GM21717 (cell line): ENCODE data around the gene MSANTD3.

Source experiments
- ATAC-seq: cut with Tn5 transposase; IDR thresholded peaks from one replicate; pipeline ENCODE4 v1.9.1; 2021; ENCODE audit warnings: mild to moderate bottlenecking, moderate library complexity; ENCODE audit not compliant: unreplicated experiment

The MSANTD3 gene

GRCh38 chr9:100465274-100465673 lies 38.3 kb downstream of the MSANTD3 start:
- ATAC-seq: no peak

DNA sequence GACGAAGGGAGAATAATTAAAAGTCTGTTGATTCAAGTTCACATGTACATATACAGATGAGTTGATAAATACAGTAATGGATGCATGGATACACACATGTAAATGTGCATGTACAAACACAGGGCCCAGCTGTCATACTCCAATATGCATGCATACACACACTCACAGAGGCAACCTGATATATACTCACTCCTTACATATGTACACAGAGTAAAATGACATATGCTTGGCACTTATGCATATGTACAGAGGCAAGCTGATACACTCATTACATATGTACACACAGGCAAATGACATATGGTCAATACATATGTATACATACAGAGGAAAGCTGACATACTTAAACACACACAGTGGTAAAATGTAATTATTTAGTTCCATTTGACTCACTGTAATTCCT lies 38.8 kb downstream of the MSANTD3 start:
- no peak for ATAC-seq

GRCh38 chr9:100466171-100466828 lies 39.4 kb downstream of the MSANTD3 start:
- no peak for ATAC-seq

DNA sequence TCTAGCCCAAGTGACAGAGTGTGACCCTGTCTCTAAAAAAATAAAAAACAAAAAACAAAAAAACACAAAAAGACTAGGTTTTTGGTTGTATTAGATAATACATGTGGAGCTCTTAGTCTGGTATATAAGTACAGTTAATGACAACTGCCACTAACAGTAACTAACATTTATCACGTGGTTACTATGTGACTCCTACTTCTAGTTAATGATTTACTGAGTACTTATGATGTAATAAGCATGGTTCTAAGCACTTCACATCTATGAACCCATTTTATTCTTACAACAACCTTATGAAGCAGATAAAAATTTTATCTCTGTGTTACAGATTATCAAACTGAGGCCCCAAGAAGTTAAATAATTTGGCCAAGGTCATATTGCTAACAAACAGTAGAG lies 39.9 kb downstream of the MSANTD3 start:
- no peak for ATAC-seq

DNA sequence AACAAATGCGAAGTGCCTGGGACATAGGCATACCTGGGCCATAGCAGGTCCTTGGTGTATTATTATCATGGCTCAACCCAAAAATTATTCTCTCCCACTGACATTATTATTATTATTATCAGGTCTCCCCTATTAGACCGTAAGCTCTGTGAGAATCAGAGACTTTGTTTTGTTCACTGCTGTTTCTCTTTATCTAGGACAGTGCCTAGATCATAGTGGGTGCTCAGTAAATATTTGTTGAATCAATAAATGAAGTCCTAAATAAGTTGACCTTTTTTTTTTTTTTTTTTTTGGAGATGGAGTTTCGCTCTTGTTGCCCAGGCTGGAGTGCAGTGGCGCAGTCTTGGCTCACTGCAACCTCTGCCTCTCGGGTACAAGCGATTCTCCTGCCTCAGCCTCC lies 41.1 kb downstream of the MSANTD3 start:
- no peak for ATAC-seq

- ATAC-seq: no peak
Observed at GRCh38 chr9:100472268-100472667, 45.3 kb downstream of the MSANTD3 start.

GRCh38 chr9:100472788-100473275 lies 45.9 kb downstream of the MSANTD3 start, which contains the start of gene TMEFF1:
Gene TMEFF1 (plus strand): TSS chr9:100473149. CDS start chr9:100473545, 396 bp downstream.
- no peak for ATAC-seq

DNA sequence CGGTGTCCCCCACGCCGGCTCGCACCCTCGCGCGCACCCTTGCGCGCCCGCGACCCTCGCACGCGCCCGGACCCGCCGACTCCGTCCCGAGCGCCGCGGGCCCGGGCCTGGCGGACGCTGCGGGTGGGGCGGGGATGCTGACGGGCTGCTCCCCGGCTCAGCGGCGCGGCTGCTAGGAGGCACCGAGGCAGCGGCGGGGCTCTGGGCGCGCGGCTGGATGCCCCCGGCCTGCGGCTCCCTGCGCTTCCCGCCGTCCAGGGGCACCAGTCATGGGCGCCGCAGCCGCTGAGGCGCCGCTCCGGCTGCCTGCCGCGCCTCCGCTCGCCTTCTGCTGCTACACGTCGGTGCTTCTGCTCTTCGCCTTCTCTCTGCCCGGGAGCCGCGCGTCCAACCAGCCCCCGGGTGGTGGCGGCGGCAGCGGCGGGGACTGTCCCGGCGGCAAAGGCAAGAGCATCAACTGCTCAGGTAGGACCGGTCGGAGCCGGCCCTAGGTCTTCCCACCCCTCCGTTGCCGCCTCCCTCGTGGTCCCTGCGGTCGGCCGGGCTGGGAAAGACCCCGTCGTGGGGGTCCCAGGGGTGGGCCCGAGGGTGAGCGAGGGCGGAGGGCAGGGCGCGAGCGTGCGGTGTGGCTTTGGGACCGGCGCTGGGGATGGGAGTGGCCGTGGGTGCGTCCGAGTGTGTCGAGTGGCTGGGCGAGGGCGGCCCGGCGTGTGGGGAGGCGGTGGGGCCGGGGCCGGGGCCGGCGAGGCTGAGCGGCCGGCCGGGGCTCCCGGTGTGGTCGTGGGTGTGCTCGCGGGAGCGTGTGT lies 46.5 kb downstream of the MSANTD3 start:
- ATAC-seq: peak; percentile 66

- ATAC-seq: no peak
Observed at GRCh38 chr9:100474082-100474923, 47.4 kb downstream of the MSANTD3 start.

- no peak for ATAC-seq
Observed at GRCh38 chr9:100474924-100475276, 48.0 kb downstream of the MSANTD3 start.

DNA sequence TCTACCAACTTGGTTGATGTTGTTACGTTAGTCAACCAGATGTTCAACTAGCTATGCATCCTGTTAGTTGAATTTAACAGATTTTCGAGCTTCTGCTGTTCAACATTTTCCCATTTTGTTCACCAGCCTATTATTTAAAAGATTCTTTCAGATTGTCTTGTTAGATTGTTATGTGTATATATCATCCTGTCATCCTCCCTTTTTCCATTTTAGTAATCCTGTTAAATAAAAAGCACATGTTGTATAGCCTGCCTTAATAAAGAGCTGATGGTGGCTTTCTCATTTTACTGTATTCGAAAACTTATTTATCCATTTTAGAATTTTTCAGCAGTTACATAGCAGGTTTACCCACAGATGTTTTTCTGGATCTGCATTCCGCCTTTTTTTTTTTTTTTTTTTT lies 50.3 kb downstream of the MSANTD3 start:
- ATAC-seq: no peak

DNA sequence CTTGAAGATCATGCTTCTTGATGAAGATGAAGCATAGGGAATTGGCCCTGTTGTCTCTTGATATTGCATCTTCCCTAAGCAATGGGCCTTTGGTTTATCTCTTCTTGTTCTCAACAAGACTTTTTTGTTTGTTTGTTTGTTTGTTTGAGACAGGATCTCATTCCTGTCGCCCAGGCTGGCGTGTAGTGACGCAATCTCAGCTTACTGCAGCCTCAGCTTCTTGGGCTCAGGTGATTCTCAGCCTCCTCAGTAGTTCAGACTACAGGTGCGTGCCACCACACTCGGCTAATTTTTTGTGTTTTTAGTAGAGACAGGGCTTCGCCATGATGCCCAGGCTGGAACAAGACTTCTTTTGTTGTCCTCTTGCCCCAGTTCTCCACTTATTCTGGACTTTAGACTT lies 51.2 kb downstream of the MSANTD3 start:
- no peak for ATAC-seq

DNA sequence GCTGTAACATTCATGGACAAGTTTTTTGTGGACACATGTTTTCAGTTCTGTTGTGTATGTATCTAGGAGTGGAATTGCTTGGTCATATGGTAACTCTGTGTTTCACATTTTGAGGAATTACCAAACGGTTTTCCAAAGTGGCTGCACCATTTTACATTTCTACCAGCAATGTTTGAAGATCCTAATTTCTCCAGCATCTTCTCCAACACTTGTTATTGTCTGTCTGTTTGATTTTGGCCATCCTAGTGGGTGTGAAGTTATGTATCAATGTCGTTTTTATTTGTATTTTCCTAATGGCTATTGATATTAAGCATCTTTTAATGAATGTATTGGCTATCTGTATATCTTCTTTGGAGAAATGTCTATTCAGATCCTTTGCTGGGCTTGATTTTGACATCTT lies 52.9 kb downstream of the MSANTD3 start:
- ATAC-seq: no peak

- ATAC-seq: no peak
Observed at GRCh38 chr9:100485196-100485595, 58.3 kb downstream of the MSANTD3 start.

- ATAC-seq: no peak
Observed at GRCh38 chr9:100486479-100487176, 59.7 kb downstream of the MSANTD3 start.

DNA sequence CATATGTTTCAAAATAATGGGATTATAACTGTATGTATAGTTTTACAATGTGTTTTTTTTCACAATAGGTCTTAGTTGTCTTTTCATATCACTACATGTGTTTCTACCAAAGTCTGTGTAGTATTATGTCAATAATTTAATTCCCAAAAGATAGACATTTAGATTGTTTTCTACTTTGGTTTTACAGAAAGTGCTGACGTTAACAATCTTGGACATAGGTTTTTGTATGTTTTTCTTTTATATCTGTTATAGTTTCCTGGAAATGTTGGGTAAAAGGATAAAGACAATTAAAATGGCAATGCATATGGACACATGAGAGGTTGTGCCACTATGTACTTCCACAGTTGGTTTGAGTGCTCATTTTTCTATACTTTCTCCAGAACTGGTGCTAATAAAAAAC lies 61.2 kb downstream of the MSANTD3 start:
- ATAC-seq: no peak

GRCh38 chr9:100489836-100490235 lies 62.9 kb downstream of the MSANTD3 start:
- ATAC-seq: no peak

DNA sequence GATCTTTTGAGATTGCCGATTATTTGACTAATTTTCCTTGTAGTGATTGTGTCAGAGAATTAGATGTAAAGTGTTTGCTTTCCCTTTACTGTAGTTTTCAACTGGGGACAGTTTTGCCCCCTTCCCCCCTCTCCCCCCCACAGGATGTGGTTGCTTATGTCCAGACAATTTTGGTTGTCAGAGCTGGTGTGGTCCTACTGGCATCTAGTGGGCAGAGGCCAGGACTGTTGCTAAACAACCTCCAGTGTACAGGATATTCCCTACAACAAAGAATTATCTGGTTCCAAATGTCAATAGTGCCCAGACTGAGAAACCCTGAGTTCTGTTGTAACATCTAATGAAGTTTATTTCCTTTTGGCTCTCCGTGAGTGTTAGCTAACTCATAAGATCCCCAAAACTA lies 66.0 kb downstream of the MSANTD3 start:
- ATAC-seq: no peak

- no peak for ATAC-seq
Observed at GRCh38 chr9:100498592-100498991, 71.6 kb downstream of the MSANTD3 start.

DNA sequence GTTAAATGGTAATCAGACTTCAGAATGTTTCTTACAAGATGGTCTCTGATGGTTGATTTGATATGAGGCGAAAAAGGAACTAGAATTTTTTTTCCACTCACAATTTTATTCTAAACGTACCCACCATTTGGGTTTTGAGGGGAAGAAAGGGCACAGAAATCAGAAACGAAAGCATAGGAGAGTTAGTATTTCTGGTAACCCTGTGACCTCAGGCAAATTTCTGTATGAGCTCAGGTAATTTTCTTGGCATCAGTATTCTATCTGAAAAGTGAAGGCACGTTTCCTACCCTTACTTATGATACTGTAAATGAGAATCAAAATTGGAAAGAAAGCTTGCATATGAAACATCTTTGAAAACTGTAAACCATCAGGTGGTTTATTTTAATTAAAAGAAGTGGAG lies 72.5 kb downstream of the MSANTD3 start:
- no peak for ATAC-seq

DNA sequence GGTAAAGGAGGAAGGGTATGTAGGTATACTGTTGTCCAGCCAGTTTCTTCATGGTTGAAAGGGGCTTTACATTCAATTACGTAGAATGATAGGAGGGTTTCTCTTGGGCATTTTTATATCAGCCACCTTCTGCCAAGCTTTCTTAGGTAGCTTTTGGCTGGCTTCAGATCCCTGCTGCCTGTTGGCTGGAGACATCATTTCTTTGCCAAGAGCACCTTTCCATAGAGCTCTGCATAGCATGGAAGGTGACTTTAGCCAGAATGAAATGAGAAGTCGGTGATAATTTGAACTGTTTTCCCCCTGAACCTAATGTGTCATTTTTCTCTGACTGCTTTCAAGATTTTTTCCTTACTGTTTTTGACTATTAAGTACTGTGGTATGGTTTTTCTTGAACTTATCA lies 72.9 kb downstream of the MSANTD3 start:
- ATAC-seq: no peak
